WTC11 (cell line): ENCODE data around the gene SLC26A8.

Experiments used
- CREB1 ChIP-seq: sonication (generic); formaldehyde crosslinking; IDR thresholded peaks from 2 replicates; pipeline ENCODE4 v1.8.0; 2023; ENCODE audit warnings: mild to moderate bottlenecking, missing genetic modification reagents
- E2F4 ChIP-seq: sonication (generic); formaldehyde crosslinking; IDR thresholded peaks from 2 replicates; pipeline ENCODE4 v1.8.1; 2022; ENCODE audit warnings: low read depth, mild to moderate bottlenecking, moderate library complexity, missing genetic modification reagents, borderline replicate concordance
- NFYB ChIP-seq: sonication (generic); formaldehyde crosslinking; conservative IDR thresholded peaks from 2 replicates; pipeline ENCODE4 v1.8.0; 2022; ENCODE audit warnings: low read depth, missing genetic modification reagents
- NR1H2 ChIP-seq: sonication (generic); formaldehyde crosslinking; IDR thresholded peaks from 2 replicates; pipeline ENCODE4 v1.9.0; 2021; ENCODE audit warnings: mild to moderate bottlenecking, moderate library complexity, missing genetic modification reagents
- TEAD4 ChIP-seq: sonication (generic); formaldehyde crosslinking; IDR thresholded peaks from 2 replicates; pipeline ENCODE4 v1.8.0; 2022; ENCODE audit warnings: mild to moderate bottlenecking, missing genetic modification reagents
- TF ChIP-seq, protein P1 (sequence below): fragments of 200-600 bp; IDR thresholded peaks from 2 replicates; pipeline ENCODE4 v1.8.0; 2022; ENCODE audit warnings: antibody characterized with exemption
- TF ChIP-seq, protein P2 (sequence below): sonication (generic); formaldehyde crosslinking; IDR thresholded peaks from 2 replicates; pipeline ENCODE4 v1.8.0; 2022; ENCODE audit warnings: mild to moderate bottlenecking, missing genetic modification reagents
- TF ChIP-seq, protein P3 (sequence below): fragments of 250-450 bp; sonication (Bioruptor Pico); IDR thresholded peaks from 2 replicates; pipeline ENCODE4 v2.1.2; 2022; ENCODE audit warnings: mild to moderate bottlenecking, moderate library complexity
- TF ChIP-seq, protein P4 (sequence below): fragments of 250-450 bp; sonication (Bioruptor Pico); IDR thresholded peaks from 2 replicates; pipeline ENCODE4 v1.9.0; 2021; ENCODE audit warnings: mild to moderate bottlenecking, borderline replicate concordance
- TF ChIP-seq, protein P5 (sequence below): sonication (generic); formaldehyde crosslinking; conservative IDR thresholded peaks from 2 replicates; pipeline ENCODE4 v1.8.1; 2023; ENCODE audit warnings: mild to moderate bottlenecking, low read depth, missing genetic modification reagents, moderate library complexity
- TF ChIP-seq, protein P6 (sequence below): sonication (generic); formaldehyde crosslinking; IDR thresholded peaks from 2 replicates; pipeline ENCODE4 v1.8.0; 2022; ENCODE audit warnings: mild to moderate bottlenecking, missing genetic modification reagents

GRCh38 chr6:36020154-36020553, 4.3 kb downstream of the SLC26A8 start:
- TF ChIP-seq, protein P1, sequence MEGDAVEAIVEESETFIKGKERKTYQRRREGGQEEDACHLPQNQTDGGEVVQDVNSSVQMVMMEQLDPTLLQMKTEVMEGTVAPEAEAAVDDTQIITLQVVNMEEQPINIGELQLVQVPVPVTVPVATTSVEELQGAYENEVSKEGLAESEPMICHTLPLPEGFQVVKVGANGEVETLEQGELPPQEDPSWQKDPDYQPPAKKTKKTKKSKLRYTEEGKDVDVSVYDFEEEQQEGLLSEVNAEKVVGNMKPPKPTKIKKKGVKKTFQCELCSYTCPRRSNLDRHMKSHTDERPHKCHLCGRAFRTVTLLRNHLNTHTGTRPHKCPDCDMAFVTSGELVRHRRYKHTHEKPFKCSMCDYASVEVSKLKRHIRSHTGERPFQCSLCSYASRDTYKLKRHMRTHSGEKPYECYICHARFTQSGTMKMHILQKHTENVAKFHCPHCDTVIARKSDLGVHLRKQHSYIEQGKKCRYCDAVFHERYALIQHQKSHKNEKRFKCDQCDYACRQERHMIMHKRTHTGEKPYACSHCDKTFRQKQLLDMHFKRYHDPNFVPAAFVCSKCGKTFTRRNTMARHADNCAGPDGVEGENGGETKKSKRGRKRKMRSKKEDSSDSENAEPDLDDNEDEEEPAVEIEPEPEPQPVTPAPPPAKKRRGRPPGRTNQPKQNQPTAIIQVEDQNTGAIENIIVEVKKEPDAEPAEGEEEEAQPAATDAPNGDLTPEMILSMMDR, result no peak
- TF ChIP-seq E2F4 (no peak), NR1H2 (CRISPR knock-in tag) (no peak), CREB1 (CRISPR knock-in tag) (no peak), TEAD4 (CRISPR knock-in tag) (no peak), NFYB (CRISPR knock-in tag) (no peak)
- TF ChIP-seq, protein P2, sequence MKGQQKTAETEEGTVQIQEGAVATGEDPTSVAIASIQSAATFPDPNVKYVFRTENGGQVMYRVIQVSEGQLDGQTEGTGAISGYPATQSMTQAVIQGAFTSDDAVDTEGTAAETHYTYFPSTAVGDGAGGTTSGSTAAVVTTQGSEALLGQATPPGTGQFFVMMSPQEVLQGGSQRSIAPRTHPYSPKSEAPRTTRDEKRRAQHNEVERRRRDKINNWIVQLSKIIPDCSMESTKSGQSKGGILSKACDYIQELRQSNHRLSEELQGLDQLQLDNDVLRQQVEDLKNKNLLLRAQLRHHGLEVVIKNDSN, result no peak
- TF ChIP-seq, protein P3, sequence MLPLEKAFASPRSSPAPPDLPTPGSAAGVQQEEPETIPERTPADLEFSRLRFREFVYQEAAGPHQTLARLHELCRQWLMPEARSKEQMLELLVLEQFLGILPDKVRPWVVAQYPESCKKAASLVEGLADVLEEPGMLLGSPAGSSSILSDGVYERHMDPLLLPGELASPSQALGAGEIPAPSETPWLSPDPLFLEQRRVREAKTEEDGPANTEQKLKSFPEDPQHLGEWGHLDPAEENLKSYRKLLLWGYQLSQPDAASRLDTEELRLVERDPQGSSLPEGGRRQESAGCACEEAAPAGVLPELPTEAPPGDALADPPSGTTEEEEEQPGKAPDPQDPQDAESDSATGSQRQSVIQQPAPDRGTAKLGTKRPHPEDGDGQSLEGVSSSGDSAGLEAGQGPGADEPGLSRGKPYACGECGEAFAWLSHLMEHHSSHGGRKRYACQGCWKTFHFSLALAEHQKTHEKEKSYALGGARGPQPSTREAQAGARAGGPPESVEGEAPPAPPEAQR (CRISPR knock-in tag), result no peak
- TF ChIP-seq, protein P4, sequence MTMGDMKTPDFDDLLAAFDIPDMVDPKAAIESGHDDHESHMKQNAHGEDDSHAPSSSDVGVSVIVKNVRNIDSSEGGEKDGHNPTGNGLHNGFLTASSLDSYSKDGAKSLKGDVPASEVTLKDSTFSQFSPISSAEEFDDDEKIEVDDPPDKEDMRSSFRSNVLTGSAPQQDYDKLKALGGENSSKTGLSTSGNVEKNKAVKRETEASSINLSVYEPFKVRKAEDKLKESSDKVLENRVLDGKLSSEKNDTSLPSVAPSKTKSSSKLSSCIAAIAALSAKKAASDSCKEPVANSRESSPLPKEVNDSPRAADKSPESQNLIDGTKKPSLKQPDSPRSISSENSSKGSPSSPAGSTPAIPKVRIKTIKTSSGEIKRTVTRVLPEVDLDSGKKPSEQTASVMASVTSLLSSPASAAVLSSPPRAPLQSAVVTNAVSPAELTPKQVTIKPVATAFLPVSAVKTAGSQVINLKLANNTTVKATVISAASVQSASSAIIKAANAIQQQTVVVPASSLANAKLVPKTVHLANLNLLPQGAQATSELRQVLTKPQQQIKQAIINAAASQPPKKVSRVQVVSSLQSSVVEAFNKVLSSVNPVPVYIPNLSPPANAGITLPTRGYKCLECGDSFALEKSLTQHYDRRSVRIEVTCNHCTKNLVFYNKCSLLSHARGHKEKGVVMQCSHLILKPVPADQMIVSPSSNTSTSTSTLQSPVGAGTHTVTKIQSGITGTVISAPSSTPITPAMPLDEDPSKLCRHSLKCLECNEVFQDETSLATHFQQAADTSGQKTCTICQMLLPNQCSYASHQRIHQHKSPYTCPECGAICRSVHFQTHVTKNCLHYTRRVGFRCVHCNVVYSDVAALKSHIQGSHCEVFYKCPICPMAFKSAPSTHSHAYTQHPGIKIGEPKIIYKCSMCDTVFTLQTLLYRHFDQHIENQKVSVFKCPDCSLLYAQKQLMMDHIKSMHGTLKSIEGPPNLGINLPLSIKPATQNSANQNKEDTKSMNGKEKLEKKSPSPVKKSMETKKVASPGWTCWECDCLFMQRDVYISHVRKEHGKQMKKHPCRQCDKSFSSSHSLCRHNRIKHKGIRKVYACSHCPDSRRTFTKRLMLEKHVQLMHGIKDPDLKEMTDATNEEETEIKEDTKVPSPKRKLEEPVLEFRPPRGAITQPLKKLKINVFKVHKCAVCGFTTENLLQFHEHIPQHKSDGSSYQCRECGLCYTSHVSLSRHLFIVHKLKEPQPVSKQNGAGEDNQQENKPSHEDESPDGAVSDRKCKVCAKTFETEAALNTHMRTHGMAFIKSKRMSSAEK (CRISPR knock-in tag), result no peak
- TF ChIP-seq, protein P5, sequence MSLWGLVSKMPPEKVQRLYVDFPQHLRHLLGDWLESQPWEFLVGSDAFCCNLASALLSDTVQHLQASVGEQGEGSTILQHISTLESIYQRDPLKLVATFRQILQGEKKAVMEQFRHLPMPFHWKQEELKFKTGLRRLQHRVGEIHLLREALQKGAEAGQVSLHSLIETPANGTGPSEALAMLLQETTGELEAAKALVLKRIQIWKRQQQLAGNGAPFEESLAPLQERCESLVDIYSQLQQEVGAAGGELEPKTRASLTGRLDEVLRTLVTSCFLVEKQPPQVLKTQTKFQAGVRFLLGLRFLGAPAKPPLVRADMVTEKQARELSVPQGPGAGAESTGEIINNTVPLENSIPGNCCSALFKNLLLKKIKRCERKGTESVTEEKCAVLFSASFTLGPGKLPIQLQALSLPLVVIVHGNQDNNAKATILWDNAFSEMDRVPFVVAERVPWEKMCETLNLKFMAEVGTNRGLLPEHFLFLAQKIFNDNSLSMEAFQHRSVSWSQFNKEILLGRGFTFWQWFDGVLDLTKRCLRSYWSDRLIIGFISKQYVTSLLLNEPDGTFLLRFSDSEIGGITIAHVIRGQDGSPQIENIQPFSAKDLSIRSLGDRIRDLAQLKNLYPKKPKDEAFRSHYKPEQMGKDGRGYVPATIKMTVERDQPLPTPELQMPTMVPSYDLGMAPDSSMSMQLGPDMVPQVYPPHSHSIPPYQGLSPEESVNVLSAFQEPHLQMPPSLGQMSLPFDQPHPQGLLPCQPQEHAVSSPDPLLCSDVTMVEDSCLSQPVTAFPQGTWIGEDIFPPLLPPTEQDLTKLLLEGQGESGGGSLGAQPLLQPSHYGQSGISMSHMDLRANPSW (CRISPR knock-in tag), result no peak
- TF ChIP-seq, protein P6, sequence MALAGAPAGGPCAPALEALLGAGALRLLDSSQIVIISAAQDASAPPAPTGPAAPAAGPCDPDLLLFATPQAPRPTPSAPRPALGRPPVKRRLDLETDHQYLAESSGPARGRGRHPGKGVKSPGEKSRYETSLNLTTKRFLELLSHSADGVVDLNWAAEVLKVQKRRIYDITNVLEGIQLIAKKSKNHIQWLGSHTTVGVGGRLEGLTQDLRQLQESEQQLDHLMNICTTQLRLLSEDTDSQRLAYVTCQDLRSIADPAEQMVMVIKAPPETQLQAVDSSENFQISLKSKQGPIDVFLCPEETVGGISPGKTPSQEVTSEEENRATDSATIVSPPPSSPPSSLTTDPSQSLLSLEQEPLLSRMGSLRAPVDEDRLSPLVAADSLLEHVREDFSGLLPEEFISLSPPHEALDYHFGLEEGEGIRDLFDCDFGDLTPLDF (CRISPR knock-in tag), result no peak
